PC-9 (cell line): Measurements from ENCODE around the gene STRA6. TPM values are rescaled to one million over a fixed set of nuclear protein-coding genes. Genes with fewer than 3 reads are reported as not detected.

Experiments
- BruUV-seq: library from RNA; stranded (reverse); fragments of 400-500 nt; replicated peaks from 2 replicates; lab custom pipeline; 2021; lab: Mats Ljungman, UMichigan
- CTCF ChIA-PET: fragments of 300-600 bp; sonication (Branson Sonifier 250); formaldehyde crosslinking; loops from one replicate; lab custom pipeline; 2022; ENCODE audit warnings: antibody characterized with exemption; lab: Charles Lee
- POLR2A ChIA-PET: fragments of 300-600 bp; sonication (Branson Sonifier 250); formaldehyde crosslinking; loops from one replicate; lab custom pipeline; 2022; ENCODE audit warnings: antibody characterized with exemption; ENCODE audit not compliant: unreplicated experiment; lab: Charles Lee
- DNase-seq, 2 experiments: peaks; one replicate each; pipeline versions ENCODE4 v3.0.0 to v3.0.0-alpha.2; 2015 to 2022; ENCODE audit warnings: mixed read lengths in 1 of 2
- H2AFZ ChIP-seq: fragments of 200-600 bp; sonication (generic); 2 replicates; pipeline ENCODE4 v1.8.1; 2017; ENCODE audit warnings: antibody characterized with exemption
- H3F3A ChIP-seq: fragments of 200-600 bp; sonication (generic); 2 replicates; pipeline ENCODE4 v1.8.1; 2017; ENCODE audit warnings: antibody characterized with exemption, mild to moderate bottlenecking, low read depth; ENCODE audit not compliant: insufficient read depth
- H3K27ac ChIP-seq: fragments of 200-600 bp; sonication (generic); 2 replicates; pipeline ENCODE4 v1.6.1; 2016; ENCODE audit warnings: mixed run types
- H3K27me3 ChIP-seq: fragments of 200-600 bp; sonication (generic); 2 replicates; pipeline ENCODE4 v1.6.1; 2016; ENCODE audit warnings: low read depth, mixed run types; ENCODE audit not compliant: insufficient read depth
- H3K36me3 ChIP-seq: fragments of 200-600 bp; sonication (generic); 2 replicates; pipeline ENCODE4 v1.6.1; 2016; ENCODE audit warnings: low read depth, mixed run types
- H3K4me1 ChIP-seq: fragments of 200-600 bp; sonication (generic); replicated peaks from 2 replicates; pipeline ENCODE4 v1.6.1; 2016; ENCODE audit warnings: mixed run types; ENCODE audit not compliant: insufficient read depth
- H3K4me2 ChIP-seq: fragments of 200-600 bp; sonication (generic); 2 replicates; pipeline ENCODE4 v1.6.1; 2017; ENCODE audit warnings: mixed run types
- H3K4me3 ChIP-seq: fragments of 200-600 bp; sonication (generic); 2 replicates; pipeline ENCODE4 v1.6.1; 2016; ENCODE audit warnings: mixed run types
- H3K79me2 ChIP-seq: fragments of 200-600 bp; sonication (generic); 2 replicates; pipeline ENCODE4 v1.6.1; 2017; ENCODE audit warnings: low read depth, mixed run types
- H3K9me2 ChIP-seq: fragments of 200-600 bp; sonication (generic); 2 replicates; pipeline ENCODE4 v1.8.1; 2017; ENCODE audit warnings: mild to moderate bottlenecking; ENCODE audit not compliant: insufficient read depth
- H3K9me3 ChIP-seq: fragments of 200-600 bp; sonication (generic); 2 replicates; pipeline ENCODE4 v1.8.1; 2016; ENCODE audit warnings: low read depth; ENCODE audit not compliant: insufficient read depth
- H4K20me1 ChIP-seq: fragments of 200-600 bp; sonication (generic); 2 replicates; pipeline ENCODE4 v1.8.1; 2017; ENCODE audit not compliant: insufficient read depth
- EZH2 ChIP-seq: fragments of 200-600 bp; sonication (generic); IDR thresholded peaks from 2 replicates; pipeline ENCODE4 v1.8.0; 2017; ENCODE audit warnings: antibody characterized with exemption, low read depth
- intact Hi-C: fragments of 100-400 bp; cut with micrococcal nuclease; formaldehyde crosslinking; loops from one replicate; pipeline ENCODE4 v1.10.0; 2022; ENCODE audit not compliant: unreplicated experiment
- total RNA-seq: library from RNA; stranded (reverse); gene quantifications from 2 replicates; pipeline ENCODE4 v1.2.3, GENCODE V29; 2021
- TF ChIP-seq, protein P1 (sequence below): fragments of 200-600 bp; sonication (generic); conservative IDR thresholded peaks from 2 replicates; pipeline ENCODE4 v1.6.1; 2017; ENCODE audit warnings: mixed run types, antibody characterized with exemption, mild to moderate bottlenecking, moderate library complexity

STRA6 gene
- total RNA-seq, 1 experiment from 2014 or later: 64.9 TPM

- H2AFZ ChIP-seq: no peak overlapping the region
- peak in 1 of 2 experiments; percentile 57 for DNase-seq
- H3K27me3 ChIP-seq: no peaks in the 10 kb centered on the region
- H3K36me3 ChIP-seq: no peaks in the 10 kb centered on the region
- H3F3A ChIP-seq: peaks cover 29% of the 10 kb centered on the region
- no peak overlapping the region for H3K4me3 ChIP-seq
- CTCF ChIA-PET: no interaction called here
- peak overlapping the region; percentile 73 for H3K4me2 ChIP-seq
- H3K79me2 ChIP-seq: peaks cover 9% of the 10 kb centered on the region; the same call in 1 of the 2 replicates
- H3K4me1 ChIP-seq: peaks cover 70% of the 10 kb centered on the region
- no TSS peak for BruUV-seq
- H3K27ac ChIP-seq: peak overlapping the region; percentile 69; the same call in 1 of the 2 replicates
- H4K20me1 ChIP-seq: no peaks in the 10 kb centered on the region
- H3K9me2 ChIP-seq: no peaks in the 10 kb centered on the region
- intact Hi-C loops: loop anchor here (10.0 kb wide), 1 partner anchor 225 kb away; no protein-coding TSS in a partner anchor
- H3K9me3 ChIP-seq: no peaks in the 10 kb centered on the region
- no peak for TF ChIP-seq EZH2
- TF ChIP-seq, protein P1, sequence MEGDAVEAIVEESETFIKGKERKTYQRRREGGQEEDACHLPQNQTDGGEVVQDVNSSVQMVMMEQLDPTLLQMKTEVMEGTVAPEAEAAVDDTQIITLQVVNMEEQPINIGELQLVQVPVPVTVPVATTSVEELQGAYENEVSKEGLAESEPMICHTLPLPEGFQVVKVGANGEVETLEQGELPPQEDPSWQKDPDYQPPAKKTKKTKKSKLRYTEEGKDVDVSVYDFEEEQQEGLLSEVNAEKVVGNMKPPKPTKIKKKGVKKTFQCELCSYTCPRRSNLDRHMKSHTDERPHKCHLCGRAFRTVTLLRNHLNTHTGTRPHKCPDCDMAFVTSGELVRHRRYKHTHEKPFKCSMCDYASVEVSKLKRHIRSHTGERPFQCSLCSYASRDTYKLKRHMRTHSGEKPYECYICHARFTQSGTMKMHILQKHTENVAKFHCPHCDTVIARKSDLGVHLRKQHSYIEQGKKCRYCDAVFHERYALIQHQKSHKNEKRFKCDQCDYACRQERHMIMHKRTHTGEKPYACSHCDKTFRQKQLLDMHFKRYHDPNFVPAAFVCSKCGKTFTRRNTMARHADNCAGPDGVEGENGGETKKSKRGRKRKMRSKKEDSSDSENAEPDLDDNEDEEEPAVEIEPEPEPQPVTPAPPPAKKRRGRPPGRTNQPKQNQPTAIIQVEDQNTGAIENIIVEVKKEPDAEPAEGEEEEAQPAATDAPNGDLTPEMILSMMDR: no peak
- POLR2A ChIA-PET: interaction anchor here (0.7 to 0.8 kb wide), 2 partner anchors 14 to 15 kb away, joined by 3 read pairs; no protein-coding TSS in a partner anchor
Observed at GRCh38 chr15:74209997-74210671, 7.5 kb upstream of the STRA6 start.

GRCh38 chr15:74209560-74209958, 7.0 kb upstream of the STRA6 start:
- H3K27me3 ChIP-seq: no peaks in the 10 kb centered on the region
- peak overlapping the region; percentile 40; the same call in 1 of the 2 replicates for H3K4me3 ChIP-seq
- H3F3A ChIP-seq: peaks cover 24% of the 10 kb centered on the region
- H3K36me3 ChIP-seq: no peaks in the 10 kb centered on the region
- H3K9me3 ChIP-seq: no peaks in the 10 kb centered on the region
- no peaks in the 10 kb centered on the region for H4K20me1 ChIP-seq
- H3K79me2 ChIP-seq: peaks cover 15% of the 10 kb centered on the region
- no peak overlapping the region for H2AFZ ChIP-seq
- POLR2A ChIA-PET: interaction anchor here (0.6 to 0.8 kb wide), 2 partner anchors 13 to 26 kb away, joined by 3 read pairs; no protein-coding TSS in a partner anchor
- H3K27ac ChIP-seq: peak overlapping the region; percentile 69
- H3K4me2 ChIP-seq: peak overlapping the region; percentile 73
- intact Hi-C loops: loop anchor here (10.0 kb wide), 1 partner anchor 225 kb away; no protein-coding TSS in a partner anchor
- DNase-seq: no peak
- no peaks in the 10 kb centered on the region for H3K9me2 ChIP-seq
- TF ChIP-seq, protein P1: no peak
- no peak for TF ChIP-seq EZH2
- H3K4me1 ChIP-seq: peaks cover 70% of the 10 kb centered on the region
- BruUV-seq: no TSS peak
- CTCF ChIA-PET: no interaction called here

DNA sequence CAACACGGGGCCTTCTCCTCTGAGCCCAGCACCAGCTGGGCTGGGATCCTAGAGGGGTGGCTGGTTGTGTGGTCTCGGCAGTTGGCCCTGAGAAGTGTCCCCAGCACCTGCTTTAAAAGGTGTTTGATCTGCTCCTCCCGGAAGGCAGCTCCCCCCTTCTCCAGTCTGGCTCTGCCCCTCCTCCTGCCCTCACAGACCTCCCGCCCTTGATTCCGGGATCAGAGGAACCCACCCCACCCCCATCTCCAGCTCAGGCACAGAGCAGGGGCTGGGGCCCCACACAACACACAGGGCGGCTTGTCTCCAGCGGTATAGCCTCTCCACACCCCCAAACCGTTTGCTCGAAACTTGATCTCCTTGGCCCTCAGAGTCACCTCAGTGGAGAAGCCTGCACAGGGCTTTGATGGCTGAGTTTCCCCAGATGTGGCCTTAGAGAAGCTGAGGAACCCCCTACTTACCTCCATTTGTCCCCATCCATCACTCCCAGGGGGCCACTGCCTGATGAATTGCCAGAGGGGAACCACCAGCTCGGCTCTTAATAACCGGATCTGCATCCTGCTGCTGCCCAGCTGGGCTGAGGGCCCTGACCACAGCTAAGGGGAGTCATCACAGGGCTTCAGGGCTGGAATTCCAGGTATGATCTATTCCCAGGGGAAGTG, 6.4 kb upstream of the STRA6 start:
- intact Hi-C loops: loop anchor here (10.0 kb wide), 1 partner anchor 224 kb away; no protein-coding TSS in a partner anchor
- CTCF ChIA-PET: no interaction called here
- no peaks in the 10 kb centered on the region for H3K9me2 ChIP-seq
- peak overlapping the region; percentile 40; the same call in 1 of the 2 replicates for H3K4me3 ChIP-seq
- POLR2A ChIA-PET: interaction anchor here (0.6 to 0.8 kb wide), 4 partner anchors 13 to 575 kb away, joined by 3 to 5 read pairs (median 4); no protein-coding TSS in a partner anchor
- peak overlapping the region; percentile 73 for H3K4me2 ChIP-seq
- H2AFZ ChIP-seq: no peak overlapping the region
- peak; percentile 55 to 67 for DNase-seq
- peak overlapping the region; percentile 69 for H3K27ac ChIP-seq
- H3K27me3 ChIP-seq: no peaks in the 10 kb centered on the region
- BruUV-seq: no TSS peak
- peaks cover 19% of the 10 kb centered on the region; the same call in 1 of the 2 replicates for H3F3A ChIP-seq
- peaks cover 70% of the 10 kb centered on the region for H3K4me1 ChIP-seq
- H3K36me3 ChIP-seq: no peaks in the 10 kb centered on the region
- no peaks in the 10 kb centered on the region for H3K9me3 ChIP-seq
- H4K20me1 ChIP-seq: no peaks in the 10 kb centered on the region
- TF ChIP-seq EZH2: no peak
- TF ChIP-seq, protein P1: no peak
- H3K79me2 ChIP-seq: peaks cover 19% of the 10 kb centered on the region
